GM19463 (cell line): ENCODE results near the gene TRAK2.
A peak's percentile ranks its signal among the peaks of the same experiment; 100 is the strongest.
"Not testable (repeated sequence)": the region's sequence is repeated elsewhere in the genome, so short reads cannot be mapped to it uniquely, and the experiment has no call there.

ENCODE experiments used
- ATAC-seq: cut with Tn5 transposase; IDR thresholded peaks from one replicate; pipeline ENCODE4 v1.9.1; 2021; ENCODE audit warnings: mild to moderate bottlenecking, moderate library complexity; ENCODE audit not compliant: unreplicated experiment

The TRAK2 gene

GRCh38 chr2:201452058-201452921 lies 1.0 kb upstream of the TRAK2 start:
- peak; percentile 23 for ATAC-seq

GRCh38 chr2:201450954-201451291 lies 335 bp downstream of the TRAK2 start:
- no peak for ATAC-seq

GRCh38 chr2:201448701-201449100 lies 2.6 kb downstream of the TRAK2 start:
- no peak for ATAC-seq

- ATAC-seq = no peak
These were observed 3.2 kb downstream of the TRAK2 start for GRCh38 chr2:201448061-201448460.

- no peak for ATAC-seq
These were observed 4.2 kb downstream of the TRAK2 start for GRCh38 chr2:201447086-201447485.

GRCh38 chr2:201444746-201445465 lies 6.4 kb downstream of the TRAK2 start:
- ATAC-seq = no peak

GRCh38 chr2:201441409-201441808 lies 9.8 kb downstream of the TRAK2 start:
- ATAC-seq = no peak

- no peak for ATAC-seq
These were observed 11.1 kb downstream of the TRAK2 start for GRCh38 chr2:201440182-201440581.

GRCh38 chr2:201439336-201439922 lies 11.8 kb downstream of the TRAK2 start:
- ATAC-seq = not testable (repeated sequence)

- no peak for ATAC-seq
These were observed 15.1 kb downstream of the TRAK2 start for GRCh38 chr2:201436141-201436540.

GRCh38 chr2:201433394-201433995 lies 17.8 kb downstream of the TRAK2 start:
- no peak for ATAC-seq

- no peak for ATAC-seq
These were observed 18.5 kb downstream of the TRAK2 start for GRCh38 chr2:201432621-201433393.

GRCh38 chr2:201432038-201432620 lies 19.1 kb downstream of the TRAK2 start:
- ATAC-seq = no peak

- ATAC-seq = no peak
These were observed 20.4 kb downstream of the TRAK2 start for GRCh38 chr2:201430839-201431238.

GRCh38 chr2:201430322-201430721 lies 20.9 kb downstream of the TRAK2 start:
- ATAC-seq = not testable (repeated sequence)

GRCh38 chr2:201429835-201430234 lies 21.4 kb downstream of the TRAK2 start:
- ATAC-seq = not testable (repeated sequence)

GRCh38 chr2:201428366-201428765 lies 22.9 kb downstream of the TRAK2 start:
- ATAC-seq = not testable (repeated sequence)

GRCh38 chr2:201425952-201426351 lies 25.3 kb downstream of the TRAK2 start:
- ATAC-seq = no peak

GRCh38 chr2:201420442-201421113 lies 30.7 kb downstream of the TRAK2 start:
- ATAC-seq = no peak

GRCh38 chr2:201419986-201420385 lies 31.3 kb downstream of the TRAK2 start:
- ATAC-seq = no peak
